ENCODE results near the gene GAL3ST3. TPM values are rescaled to one million over a fixed set of nuclear protein-coding genes. Genes with fewer than 3 reads are reported as not detected.

The GAL3ST3 gene
- total and polyA plus RNA-seq, 2 of the 8 experiments (the other 6 are each of a cell fraction or from before 2014, with no cell fraction given) = 21.1 to 21.4 TPM

GRCh38 chr11:65992056-65992455, 56.9 kb downstream of the GAL3ST3 start:
- POLR2A ChIA-PET (ENCODE audit: partially characterized antibody) = interaction anchor here (1.1 to 1.9 kb wide), 4 partner anchors 10 to 132 kb away, joined by 3 to 5 read pairs (median 4); partner anchors contain the start of genes BANF1, EIF1AD and MUS81
- TF ChIP-seq RAD21 (IDR thresholded peaks at IDR 0.05 in 1 of 2, conservative IDR thresholded peaks at IDR 0.05 in 1 of 2; ENCODE audit: low read depth in 2 of 2, low read length in 2 of 2) (no peak), SRF (IDR thresholded peaks at IDR 0.05; ENCODE audit: low read depth, low read length) (no peak), RBBP5 (IDR thresholded peaks at IDR 0.05; ENCODE audit: borderline replicate concordance, low read depth, low read length) (no peak), BACH1 (IDR thresholded peaks at IDR 0.05; ENCODE audit: low read length) (no peak), SIX5 (IDR thresholded peaks at IDR 0.05; ENCODE audit: low read depth, low read length) (no peak), TEAD4 (IDR thresholded peaks at IDR 0.05; ENCODE audit: low read depth, low read length) (no peak), CHD1 (IDR thresholded peaks at IDR 0.05; ENCODE audit: low read depth, low read length) (no peak), EP300 (IDR thresholded peaks at IDR 0.05; ENCODE audit: borderline replicate concordance in 1 of 2, low read depth in 2 of 2, low read length in 2 of 2) (no peak), SAP30 (IDR thresholded peaks at IDR 0.05; ENCODE audit: insufficient read depth, insufficient replicate concordance, low read length) (no peak), SP2 (IDR thresholded peaks at IDR 0.05; ENCODE audit: low read length) (no peak), TCF12 (IDR thresholded peaks at IDR 0.05; ENCODE audit: low read depth, low read length) (no peak)
- TF ChIP-seq, protein P1, sequence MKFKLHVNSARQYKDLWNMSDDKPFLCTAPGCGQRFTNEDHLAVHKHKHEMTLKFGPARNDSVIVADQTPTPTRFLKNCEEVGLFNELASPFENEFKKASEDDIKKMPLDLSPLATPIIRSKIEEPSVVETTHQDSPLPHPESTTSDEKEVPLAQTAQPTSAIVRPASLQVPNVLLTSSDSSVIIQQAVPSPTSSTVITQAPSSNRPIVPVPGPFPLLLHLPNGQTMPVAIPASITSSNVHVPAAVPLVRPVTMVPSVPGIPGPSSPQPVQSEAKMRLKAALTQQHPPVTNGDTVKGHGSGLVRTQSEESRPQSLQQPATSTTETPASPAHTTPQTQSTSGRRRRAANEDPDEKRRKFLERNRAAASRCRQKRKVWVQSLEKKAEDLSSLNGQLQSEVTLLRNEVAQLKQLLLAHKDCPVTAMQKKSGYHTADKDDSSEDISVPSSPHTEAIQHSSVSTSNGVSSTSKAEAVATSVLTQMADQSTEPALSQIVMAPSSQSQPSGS (IDR thresholded peaks at IDR 0.05; ENCODE audit: low read length) = no peak

More at GRCh38 chr11:65992056-65992455, 56.9 kb downstream of the GAL3ST3 start:
- CTCF ChIA-PET (ENCODE audit: partially characterized antibody) = interaction anchor here (0.8 to 18.4 kb wide), 11 partner anchors 11 to 141 kb away, joined by 3 to 281 read pairs (median 4); partner anchors contain the start of genes CCDC85B, CST6 and FIBP
- H2BK20ac ChIP-seq (ENCODE audit: low read length) = no peak overlapping the region
- peaks cover 0 to 1% (median under 1%) of the 10 kb centered on the region in 4 experiments; a peak in 1 of 8 replicates for H3K36me3 ChIP-seq (ENCODE audit: control insufficient read depth in 2 of 4, insufficient read depth in 4 of 4, low read length in 3 of 4)
- H3K4me2 ChIP-seq (ENCODE audit: insufficient read depth in 1 of 2, low read depth in 2 of 2, low read length in 2 of 2) = no peak overlapping the region
- H3K9me3 ChIP-seq (ENCODE audit: insufficient read depth in 2 of 2, low read depth in 1 of 2, low read length in 1 of 2) = no peaks in the 10 kb centered on the region
- H3K4me3 ChIP-seq (ENCODE audit: extremely low read depth in 1 of 4, insufficient read depth in 2 of 4, low read depth in 3 of 4, low read length in 4 of 4) = no peak overlapping the region
- peaks cover 0 to 6% of the 10 kb centered on the region in 2 experiments for H4K20me1 ChIP-seq (replicated peaks in 1 of 2; ENCODE audit: control insufficient read depth in 1 of 2, insufficient read depth in 2 of 2, low read length in 2 of 2)
- H4K5ac ChIP-seq (ENCODE audit: insufficient read length, low read depth, low read length) = no peak overlapping the region
- no peaks in the 10 kb centered on the region for H3K4me1 ChIP-seq (replicated peaks in 1 of 4; ENCODE audit: control insufficient read depth in 3 of 4, insufficient read depth in 4 of 4, low read length in 3 of 4)
- H3K9ac ChIP-seq (replicated peaks in 1 of 4; ENCODE audit: extremely low read depth in 1 of 4, low read depth in 3 of 4, low read length in 3 of 4) = no peak overlapping the region
- no peak overlapping the region for H2BK5ac ChIP-seq (ENCODE audit: low read depth, low read length)
- H3K4ac ChIP-seq (replicated peaks; ENCODE audit: insufficient read length, low read depth, low read length) = no peak overlapping the region
- no peak overlapping the region for H2BK15ac ChIP-seq (ENCODE audit: low read length)
- no peak overlapping the region for H3K27ac ChIP-seq (ENCODE audit: low read depth, low read length)
- H3K23me2 ChIP-seq (ENCODE audit: low read depth, low read length) = no peaks in the 10 kb centered on the region
- 89% methylated on average over 5 of the region's 5 CpGs; no CpG with 5 or more reads in 1 of the 2 experiments for WGBS, 2 experiments (ENCODE audit: extremely low coverage in 1 of 2, insufficient coverage in 1 of 2, insufficient read length in 1 of 2, insufficient replicate concordance in 2 of 2, low coverage in 1 of 2, low lambda C conversion rate in 2 of 2, missing lambda C conversion rate in 1 of 2)
- no peak overlapping the region for H2AFZ ChIP-seq (ENCODE audit: low read length)
- H3K18ac ChIP-seq (ENCODE audit: extremely low read depth, low read length) = no peak overlapping the region
- DNase-seq (ENCODE audit: low read depth in 1 of 2, low spot score in 2 of 2) (no peak), FAIRE-seq (no peak)
- H3K56ac ChIP-seq (replicated peaks; ENCODE audit: insufficient read length, low read depth, low read length) = no peak overlapping the region
- no peak overlapping the region for H4K91ac ChIP-seq (replicated peaks; ENCODE audit: insufficient read length, low read length)
- no peaks in the 10 kb centered on the region; a peak in 1 of 7 replicates for H3K27me3 ChIP-seq (replicated peaks in 1 of 4; ENCODE audit: control insufficient read depth in 3 of 4, extremely low read depth in 1 of 4, insufficient read depth in 3 of 4, low read length in 3 of 4)
- H2BK120ac ChIP-seq (replicated peaks; ENCODE audit: low read depth, low read length) = no peak overlapping the region
- H3K23ac ChIP-seq (ENCODE audit: insufficient read length) = no peak overlapping the region
- H3K79me1 ChIP-seq (ENCODE audit: low read depth, low read length) = no peaks in the 10 kb centered on the region
- no peaks in the 10 kb centered on the region for H3K79me2 ChIP-seq (ENCODE audit: control insufficient read depth in 1 of 2, insufficient read depth in 2 of 2, low read length in 2 of 2)
- no peak overlapping the region for H2AK5ac ChIP-seq (ENCODE audit: low read depth, low read length)
- H2BK12ac ChIP-seq (ENCODE audit: low read depth, low read length) = no peak overlapping the region
- no peak overlapping the region for H3K14ac ChIP-seq (ENCODE audit: insufficient read length)
- H4K8ac ChIP-seq (ENCODE audit: extremely low read depth, insufficient read depth, low read length) = no peak overlapping the region

Data from H1 (cell line).